ENCODE measurements around the gene METTL3.
"Not testable (repeated sequence)": the region's sequence is repeated elsewhere in the genome, so short reads cannot be mapped to it uniquely, and the experiment has no call there.

METTL3 gene

DNA sequence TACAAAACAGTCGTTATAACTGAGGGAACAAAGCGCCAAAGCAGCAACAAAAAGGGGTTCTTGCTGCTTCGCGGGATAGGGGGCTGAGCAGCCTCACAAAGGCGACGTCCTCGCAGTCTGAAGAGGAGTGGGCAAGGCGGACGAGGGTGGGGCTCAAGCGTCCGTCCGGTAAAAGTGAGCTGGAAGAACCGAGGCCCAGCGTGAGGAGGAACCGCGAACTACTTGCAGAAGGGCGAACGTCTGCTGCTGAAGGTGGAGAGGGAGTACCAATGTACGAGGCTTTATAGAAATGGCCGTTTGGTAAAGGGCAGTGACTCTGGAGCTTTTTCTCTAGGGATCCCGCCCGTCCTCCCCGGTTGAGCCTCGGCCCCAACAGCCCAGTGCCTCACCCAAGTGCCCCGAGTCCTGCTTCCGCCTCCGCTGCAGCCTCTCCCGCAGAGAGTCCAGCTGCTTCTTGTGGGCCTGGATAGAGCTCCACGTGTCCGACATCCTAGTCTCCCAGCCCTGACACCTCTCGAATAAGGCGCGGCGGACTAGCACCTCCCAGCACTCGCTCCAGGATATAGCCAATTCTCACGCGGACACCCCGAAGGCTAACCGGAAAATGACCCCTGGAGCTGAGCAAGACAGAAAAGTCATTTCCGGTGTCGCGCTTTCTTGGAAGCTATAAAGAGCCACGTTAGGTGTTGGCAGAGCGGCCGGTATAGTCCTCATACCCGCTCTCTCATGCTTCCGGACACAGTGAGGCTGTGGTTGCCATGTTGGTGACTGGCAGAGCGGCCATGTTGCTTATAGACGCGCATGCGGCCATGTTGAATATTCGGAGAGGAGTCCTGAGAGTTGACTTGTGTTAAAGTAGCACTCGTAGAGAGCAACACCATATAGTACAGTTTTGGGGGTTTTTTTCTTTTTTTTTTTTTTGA, at the start of gene METTL3:
TSS of gene METTL3 (minus strand) at position 606 of the 923 bp plus-strand sequence. CDS start at position 489, 117 bp downstream.
- DNase-seq (ENCODE audit: low read depth in 2 of 2) = peak; percentile 86

DNA sequence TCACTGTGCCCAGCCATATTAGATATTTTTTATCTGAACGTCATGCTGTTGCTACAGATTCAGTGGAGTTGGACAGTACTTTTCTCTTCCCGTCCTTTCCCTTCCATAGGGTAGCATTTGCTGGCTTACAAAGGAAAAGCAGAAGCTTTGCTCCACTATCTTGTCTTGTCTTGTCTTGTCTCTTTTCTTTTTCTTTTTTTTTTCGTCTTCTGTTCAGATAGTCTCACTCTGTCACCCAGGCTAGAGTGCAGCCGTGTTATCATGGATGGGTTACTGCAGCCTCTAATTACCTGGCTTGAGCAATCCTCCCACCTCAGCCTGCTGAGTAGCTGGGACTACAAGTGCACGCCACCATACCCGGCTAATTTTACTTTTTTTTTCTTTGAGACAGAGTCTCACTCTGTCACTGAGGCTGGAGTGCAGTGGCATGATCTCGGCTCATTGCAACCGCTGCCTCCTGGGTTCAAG, 47.6 kb upstream of the METTL3 start:
- DNase-seq (ENCODE audit: low read depth in 2 of 2) = no peak

DNA sequence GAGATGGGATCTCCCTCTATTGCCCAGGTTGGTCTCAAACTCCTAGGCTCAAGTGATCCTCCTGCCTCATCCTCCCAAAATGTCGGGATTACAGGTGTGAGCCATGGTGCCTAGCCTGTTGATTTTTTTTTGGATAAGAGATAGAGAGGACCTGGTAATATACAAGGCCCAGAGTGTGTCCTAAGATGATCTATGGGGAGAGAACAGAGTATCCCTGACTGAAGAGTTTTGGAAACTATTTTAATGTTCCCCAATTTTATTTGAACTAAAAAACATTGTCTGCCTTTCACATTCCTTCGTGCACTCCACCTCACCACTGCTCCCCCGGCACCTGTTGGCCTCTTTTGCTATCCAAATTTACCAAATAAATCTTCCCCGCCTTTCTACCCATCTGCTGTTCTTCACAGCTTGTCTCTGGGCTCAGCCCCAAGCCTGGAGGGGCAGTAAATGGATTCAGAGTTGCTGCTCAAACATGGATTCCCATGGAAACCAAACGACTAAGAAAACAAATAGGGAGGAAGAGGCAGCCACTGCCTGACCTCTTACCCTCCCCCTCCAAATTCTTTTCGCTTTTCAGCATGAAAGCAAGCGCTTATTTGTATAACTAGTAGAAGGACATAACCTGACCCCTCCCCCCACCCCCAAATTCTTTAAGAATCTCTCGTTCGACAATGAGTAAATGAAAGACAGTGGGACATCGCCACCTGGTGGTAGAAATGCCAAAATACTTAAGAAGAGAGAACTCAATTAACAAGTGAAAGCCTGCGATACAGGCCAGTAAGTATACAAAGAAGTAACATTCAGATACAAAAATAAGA, 46.2 kb upstream of the METTL3 start:
- DNase-seq (ENCODE audit: low read depth in 2 of 2) = peak; percentile 19 to 32

DNA sequence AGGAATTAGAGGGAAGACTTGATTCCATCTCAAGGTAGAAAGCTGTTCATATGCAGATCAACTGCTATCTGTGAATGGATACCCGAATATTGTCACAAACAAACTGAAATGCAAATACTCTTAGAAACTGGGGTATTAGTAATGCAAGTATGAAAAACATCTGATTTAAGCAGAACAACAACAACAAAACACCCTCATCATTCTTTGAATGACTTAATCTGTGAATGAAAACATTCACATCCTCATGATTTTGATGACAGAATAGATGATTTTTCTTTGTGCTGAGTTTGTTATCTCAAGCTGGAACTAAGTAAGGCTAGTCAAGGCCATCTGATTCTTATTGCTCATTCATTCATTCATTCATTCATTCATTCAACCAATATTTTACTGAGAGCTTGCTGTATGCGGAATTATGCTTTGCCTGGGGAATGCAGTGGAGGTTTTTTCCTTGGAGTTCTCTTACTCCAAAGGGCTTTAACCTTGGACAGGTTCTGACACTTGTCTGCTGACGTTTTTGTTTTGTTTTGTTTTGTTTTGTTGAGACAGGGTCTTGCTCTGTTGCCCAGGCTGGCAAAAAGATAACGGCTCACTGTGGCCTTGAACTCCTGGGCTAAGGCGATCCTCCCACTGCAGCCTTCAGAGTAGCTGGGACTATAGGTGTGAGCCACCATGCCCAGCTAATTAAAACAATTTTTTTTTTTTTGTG, 45.4 kb upstream of the METTL3 start:
- no peak for DNase-seq (ENCODE audit: low read depth in 2 of 2)

DNA sequence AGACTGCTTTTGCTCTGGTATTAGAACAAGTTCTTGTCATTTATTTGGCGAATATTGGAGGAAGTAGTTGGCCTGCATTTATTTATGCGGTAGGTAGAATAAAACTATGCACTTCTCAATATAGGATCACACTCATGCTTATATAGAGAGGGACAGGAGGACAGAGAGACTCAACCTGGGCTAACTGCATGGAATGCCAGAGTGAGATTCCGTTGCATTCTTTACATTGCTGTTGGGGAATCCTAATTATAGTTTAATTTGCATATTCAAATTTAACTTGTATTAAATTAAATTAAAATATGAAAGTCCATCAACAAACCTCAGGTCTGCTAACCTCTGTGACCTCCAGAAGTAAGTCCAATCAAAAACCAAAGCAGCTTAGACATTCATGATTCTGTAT, 42.1 kb upstream of the METTL3 start:
- no peak for DNase-seq (ENCODE audit: low read depth in 2 of 2)

DNA sequence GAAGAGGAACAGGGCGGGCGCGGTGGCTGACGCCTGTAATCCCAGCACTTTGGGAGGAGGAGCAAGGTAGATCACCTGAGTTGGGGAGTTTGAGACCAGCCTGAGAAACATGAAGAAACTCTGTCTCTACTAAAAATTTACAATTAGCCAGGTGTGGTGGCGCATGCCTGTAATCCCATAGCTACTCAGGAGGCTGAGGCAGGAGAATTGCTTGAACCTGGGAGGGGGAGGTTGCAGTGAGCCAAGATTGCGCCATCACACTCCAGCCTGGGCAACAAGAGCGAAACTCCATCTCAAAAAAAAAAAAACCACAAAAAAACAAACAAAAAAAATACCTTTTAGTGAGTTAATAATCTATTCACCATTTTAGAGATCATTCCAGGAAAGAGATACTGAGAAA, 33.4 kb upstream of the METTL3 start:
- not testable (repeated sequence) for DNase-seq (ENCODE audit: low read depth in 2 of 2)

DNA sequence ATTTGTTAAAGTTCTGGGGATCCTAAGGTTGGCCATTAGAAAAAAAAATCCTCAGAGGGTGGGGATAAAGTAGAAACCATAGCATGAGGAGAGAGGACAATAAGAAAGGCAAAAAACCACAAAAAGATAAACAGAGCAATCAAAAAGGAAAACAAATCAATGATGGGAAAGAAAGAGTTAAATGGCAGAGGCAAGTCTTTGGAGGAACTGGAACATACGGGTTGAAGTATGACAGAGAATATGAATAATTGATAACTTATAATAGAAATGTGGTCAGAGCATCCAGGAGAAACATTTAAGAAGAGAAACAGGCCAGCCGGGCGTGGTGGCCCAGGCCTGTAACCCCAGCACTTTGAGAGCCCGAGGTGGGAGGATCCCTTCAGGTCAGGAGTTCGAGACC, 32.8 kb upstream of the METTL3 start:
- DNase-seq (ENCODE audit: low read depth in 2 of 2) = no peak

DNA sequence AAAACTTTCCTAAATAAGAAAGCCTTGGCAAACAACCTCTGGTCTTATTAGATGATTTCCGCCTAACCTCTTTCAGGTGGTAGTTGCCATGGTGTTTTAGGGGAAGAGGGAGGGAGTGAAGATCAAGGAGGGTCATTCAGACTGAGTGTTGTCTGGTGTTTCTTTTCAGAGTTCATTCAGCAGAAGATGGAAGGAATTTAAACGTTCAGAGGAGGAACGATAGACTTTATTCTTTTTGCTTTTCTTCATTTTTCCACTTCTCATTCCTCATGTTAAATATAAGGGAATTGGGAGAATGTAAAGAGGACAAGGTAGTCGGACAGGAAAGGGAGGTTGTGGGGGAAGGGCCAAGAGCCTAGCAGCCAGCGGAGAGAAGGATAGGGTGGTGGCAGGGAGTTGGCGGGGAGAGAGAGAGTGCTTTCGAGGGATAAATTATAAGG, 32.4 kb upstream of the METTL3 start:
- no peak for DNase-seq (ENCODE audit: low read depth in 2 of 2)

DNA sequence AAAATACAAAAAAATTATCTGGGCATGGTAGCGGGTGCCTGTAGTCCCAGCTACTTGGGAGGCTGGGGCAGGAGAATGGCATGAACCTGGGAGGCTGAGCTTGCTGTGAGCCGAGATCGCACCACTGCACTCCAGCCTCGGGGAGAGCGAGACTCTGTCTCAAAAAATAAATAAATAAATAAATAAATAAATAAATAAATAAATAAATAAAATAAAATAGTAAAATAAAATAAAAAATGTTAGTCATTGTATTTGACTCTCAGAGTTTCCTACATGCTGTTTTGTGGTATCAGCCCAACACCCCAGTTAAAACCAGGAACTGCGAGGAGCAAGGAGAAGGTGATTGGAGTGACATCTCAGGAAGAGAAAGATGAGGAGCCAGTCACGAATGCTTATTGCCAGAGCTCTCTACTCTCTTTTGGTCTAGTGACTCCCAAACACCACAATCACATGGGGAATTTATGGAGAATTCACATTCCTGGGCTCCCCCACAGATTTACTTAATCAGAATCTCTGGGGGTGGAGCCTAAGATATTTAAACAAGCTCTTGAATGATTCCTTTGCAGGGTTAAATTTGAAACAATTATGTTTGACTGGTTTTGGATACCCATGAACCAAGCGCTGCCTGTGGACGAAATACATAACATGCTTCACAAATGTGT, 30.4 kb upstream of the METTL3 start:
- no peak for DNase-seq (ENCODE audit: low read depth in 2 of 2)

DNA sequence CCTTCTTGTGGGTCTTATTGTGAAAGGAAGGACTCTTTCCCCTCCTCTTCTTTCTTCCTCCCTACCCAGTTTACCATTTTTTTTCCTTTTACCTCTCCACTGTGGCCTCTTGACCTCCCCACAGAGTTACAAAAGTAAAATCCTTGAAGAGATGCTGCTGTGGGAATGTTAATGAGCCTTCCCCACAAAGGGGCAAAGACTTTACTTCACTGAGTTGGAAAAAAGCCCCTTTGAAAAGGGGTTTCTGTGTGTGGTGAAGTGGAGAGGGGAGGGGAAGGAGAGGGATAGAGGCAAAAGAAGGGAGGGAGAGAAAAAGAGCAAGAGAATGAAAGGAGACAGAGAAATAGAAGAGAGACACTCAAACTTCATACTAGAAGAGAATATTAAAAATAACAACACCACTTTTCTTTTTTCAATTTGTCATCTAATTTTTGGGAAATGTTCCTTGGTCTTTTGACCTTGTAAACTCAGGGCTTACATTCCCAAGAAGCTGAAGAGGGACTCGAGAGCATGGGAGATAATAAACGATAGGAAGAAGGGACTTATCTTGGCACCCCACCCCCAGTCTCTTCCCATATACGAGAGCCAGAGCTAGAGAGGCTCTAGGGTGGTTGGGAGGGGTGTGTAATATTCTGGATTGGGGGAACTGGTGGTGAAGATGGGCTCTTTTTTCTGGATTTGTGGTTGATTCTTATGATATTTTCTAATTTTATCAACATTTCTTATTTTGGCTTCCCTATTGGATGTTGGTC, 28.2 kb upstream of the METTL3 start:
- DNase-seq (ENCODE audit: low read depth in 2 of 2) = no peak

DNA sequence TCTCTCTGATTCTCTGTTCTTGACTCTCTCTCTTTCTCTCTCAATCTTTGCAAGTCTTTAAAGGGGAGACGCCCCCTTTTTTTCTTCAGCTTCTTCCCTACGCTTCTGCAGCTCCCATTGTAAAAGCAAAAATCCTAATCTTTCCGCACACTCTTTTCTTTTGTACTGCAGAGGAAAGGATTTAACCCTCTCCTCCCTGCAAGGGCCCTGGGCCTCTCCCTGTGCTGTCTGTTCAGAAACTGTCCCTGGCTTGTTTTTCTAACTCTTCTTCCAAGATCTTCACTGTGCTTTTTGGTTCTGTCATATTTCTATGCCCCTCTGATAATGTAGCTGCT, 25.9 kb upstream of the METTL3 start:
- no peak for DNase-seq (ENCODE audit: low read depth in 2 of 2)

DNA sequence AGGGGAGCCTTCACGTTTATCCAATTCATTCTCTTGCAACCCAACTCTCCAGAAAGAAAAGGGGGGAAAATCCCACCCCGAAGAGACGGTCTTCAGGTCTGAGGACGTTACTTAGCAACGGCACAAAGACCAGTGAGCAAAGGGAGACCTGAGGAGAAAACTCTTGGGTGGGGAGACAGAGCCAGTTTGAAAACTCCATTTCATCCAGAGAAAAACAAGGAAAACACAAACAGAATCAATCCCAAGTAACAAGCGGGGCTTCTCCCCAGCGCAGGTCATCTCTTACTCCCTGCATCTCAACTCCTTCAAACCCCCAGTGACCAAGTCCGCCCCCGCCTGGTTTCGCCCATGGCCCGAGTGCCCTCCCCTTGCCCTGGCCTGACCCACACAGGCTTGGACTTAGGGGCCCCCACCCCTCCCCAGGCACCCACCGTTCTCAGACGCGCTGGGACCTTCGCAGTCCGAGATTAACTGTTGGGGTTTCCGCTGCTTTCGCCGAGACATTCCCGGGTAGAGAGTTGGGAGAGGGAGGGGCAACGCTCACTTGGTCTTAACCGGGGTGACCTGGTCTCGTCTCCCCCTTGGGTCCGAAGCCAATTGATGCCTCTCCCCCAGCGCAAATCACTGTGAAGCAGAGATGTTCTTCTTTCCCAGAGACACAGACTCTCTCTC, 25.4 kb upstream of the METTL3 start:
- DNase-seq (ENCODE audit: low read depth in 2 of 2) = no peak

DNA sequence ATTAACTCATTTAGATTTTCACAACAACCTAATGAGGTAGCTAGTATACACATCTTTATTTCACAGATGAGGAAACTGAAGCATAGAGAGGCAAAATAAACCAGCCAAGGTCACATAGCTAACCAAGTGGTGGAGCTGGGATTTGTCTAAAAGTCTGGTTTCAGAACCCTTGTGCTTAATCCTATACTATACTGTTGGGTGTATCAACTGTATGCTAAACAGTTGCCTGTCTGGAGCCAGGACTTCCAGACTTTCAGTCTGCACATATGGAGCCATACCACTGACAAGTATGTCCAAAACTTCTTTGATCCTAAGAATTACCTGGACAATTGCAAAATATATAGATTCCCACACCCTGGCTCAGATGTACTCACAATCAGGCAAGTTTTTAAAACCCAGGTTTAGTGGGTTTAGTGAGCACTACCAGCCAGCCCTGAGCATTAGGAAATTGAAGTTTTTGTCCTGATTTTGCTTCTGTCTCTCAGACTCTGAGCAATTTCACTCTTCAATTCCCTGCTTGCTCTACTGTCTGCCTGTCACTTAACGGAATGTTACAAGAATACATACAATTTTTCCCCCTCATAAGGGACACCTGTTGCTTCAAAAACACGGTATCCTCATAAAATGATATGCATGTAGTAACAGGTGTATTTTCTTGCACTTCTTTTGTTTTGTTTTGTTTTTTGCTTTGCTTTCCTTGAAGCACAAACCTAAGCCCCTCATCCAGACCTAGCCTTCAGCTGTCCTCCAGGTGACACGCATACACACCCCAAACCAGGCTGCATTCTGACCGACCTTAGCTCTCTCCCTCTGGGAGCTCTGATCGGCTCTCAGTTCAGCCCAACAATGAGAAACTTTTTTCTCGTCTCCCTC, 24.6 kb upstream of the METTL3 start:
- no peak for DNase-seq (ENCODE audit: low read depth in 2 of 2)

DNA sequence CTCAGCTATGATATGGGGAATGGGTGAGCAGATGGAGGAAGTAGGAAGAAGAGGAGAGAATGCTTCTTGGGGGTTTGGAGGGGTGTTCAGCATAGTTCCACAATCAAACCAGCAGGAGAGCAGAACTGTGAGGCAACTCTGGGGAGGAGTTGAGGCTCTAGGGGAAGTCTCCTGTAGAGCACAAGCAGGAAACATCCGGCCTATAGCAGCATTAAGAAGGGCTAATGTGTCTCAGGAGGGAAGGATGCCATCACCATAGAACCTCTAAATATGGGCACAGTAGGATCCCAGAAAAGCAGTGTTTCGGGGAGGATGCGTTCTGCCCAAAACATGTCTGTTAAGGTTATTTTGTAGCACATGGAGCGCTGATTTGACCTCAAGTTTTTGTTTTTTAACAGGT, 23.4 kb upstream of the METTL3 start:
- DNase-seq (ENCODE audit: low read depth in 2 of 2) = no peak

DNA sequence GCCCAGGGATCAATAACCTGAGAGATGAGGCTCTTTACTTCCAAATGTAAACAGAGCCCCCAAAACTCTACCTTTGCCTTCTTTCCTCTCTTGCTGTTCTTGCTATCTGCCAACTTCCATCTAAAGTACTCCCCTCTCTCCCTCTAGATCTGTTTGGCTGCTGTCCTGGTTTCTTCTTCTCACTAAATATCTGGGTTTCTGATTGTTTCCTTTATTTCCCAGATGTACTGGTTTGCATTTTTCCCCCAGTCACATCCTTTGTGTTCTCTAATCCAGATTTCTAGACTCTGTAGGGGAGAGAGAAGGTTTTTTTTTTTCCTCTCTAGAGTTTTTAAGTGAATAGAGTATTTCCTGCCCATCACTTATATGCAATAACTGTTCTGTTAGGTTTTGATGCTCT, 22.2 kb upstream of the METTL3 start:
- no peak for DNase-seq (ENCODE audit: low read depth in 2 of 2)

DNA sequence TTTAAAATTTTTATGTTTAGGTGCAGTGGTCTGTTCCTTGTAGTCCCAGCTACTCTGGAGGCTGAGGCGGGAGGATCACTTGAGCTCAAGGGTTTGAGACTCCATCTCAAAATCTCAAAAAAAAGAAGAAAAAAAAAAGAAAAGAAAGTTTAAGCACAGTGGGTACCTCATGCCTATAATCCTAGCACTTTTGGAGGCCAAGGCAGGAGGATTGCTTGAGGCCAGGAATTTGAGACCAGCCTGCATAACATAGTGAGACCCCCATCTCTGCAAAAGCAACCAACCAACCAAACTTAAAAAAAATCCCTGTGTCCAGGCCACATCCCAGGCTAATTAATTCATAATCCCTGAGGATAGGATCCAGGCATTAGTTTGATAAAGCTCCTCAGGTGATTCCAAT, 18.4 kb upstream of the METTL3 start:
- DNase-seq (ENCODE audit: low read depth in 2 of 2) = no peak

DNA sequence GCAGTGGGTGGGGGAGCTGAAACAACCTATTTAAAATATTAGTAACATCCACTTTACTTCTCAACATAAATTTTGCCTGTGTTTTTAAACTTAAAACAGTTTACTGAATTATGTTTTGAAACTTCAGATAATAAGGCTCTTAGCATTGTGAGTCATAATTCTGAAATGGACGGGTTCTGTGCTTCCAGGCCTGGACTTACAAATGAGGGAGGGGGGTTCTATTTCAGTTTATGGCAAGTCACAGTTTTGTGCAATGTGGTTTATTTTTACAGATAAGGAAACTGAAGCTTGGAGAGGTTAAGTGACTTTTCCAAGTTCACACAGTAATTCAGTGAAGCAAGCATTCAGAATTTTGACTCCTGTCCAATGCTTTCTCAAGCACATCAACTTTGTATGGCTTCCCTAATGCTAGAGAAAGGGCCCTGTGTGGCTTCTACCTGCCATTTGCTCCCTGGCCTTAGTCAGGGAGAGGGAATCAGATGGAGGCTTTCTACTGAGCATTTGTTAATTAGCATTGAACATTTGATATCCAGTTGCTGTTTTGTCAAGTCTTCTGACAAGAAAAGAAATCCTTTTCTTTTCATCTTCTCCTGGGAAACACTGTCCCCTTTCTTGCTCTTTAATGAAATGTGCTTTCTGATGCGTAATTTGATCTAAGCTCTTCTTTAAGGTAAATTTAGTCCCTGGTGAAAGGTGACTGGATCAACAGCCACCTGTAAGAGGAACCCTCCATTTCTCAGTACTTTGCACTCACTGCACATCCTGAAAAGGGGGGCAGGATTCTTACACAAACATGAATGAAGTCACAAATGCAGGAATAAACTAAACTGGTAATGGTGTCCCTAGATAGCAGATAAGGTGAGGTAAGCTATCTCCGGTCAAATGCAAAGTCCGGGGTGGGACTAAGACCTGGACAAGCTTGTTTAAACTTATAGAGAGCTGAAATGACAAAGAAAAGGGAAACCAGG, 17.5 kb upstream of the METTL3 start:
- no peak for DNase-seq (ENCODE audit: low read depth in 2 of 2)

DNA sequence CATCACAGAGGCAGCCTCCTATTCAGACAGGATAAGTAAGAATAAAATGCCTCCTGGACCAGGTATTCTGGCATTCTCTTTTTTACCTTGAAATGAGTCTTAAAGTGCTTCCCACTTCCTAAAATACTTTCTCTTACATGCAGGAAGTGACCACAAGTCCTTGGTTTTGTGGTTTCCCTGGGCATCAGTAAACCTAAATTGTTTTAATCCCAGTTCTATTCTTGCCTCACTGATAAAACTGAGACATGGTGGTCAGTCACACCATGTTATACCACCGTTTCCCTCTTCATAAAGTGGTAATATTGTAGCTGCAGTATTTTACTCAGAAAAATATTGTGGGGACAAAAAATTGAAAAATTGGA, 16.2 kb upstream of the METTL3 start:
- no peak for DNase-seq (ENCODE audit: low read depth in 2 of 2)
